Breast epithelium (tissue), 3 donors: Measurements from ENCODE around the gene LRFN3.

Source experiments
- CTCF ChIP-seq, 3 donors: fragments of 450-650 bp; IDR thresholded peaks; one replicate each; pipeline ENCODE4 v1.5.1; 2016 to 2017; ENCODE audit warnings: antibody characterized with exemption in 3 of 3, mild to moderate bottlenecking in 3 of 3, moderate library complexity in 3 of 3
- POLR2A ChIP-seq: fragments of 450-650 bp; IDR thresholded peaks from one replicate; pipeline ENCODE4 v1.6.1; 2016; ENCODE audit warnings: antibody characterized with exemption, mild to moderate bottlenecking, moderate library complexity
- POLR2AphosphoS5 ChIP-seq, 3 donors: sonication (generic); formaldehyde crosslinking; IDR thresholded peaks; one replicate each; pipeline ENCODE4 v1.6.1; 2017; ENCODE audit warnings: antibody characterized with exemption in 3 of 3

DNA sequence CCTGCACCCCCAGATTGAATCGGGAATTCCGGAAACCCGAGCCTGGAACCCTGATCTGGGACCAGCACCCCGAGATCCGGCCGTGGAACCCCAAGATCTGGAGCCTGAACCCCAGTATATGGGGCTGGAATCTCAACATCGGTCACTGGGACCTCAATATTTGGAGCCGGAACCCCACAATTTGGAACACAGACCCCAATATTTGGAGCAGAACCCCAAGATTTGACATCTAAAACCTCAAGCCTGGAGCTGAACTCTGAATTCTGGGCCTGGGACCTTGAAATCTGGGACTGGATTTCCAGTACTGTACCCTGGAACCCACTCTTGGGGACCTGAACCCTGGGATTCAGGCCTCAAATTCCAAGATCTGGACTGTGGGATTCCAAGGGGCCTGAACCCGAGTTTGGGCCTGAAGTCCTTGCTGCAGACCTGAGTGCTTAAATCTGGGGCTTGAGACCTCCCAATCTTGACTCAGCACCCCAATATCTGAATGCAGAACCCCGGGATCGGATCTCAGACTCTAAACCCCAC is 629 bp downstream of the LRFN3 start:
- TF ChIP-seq CTCF (IDR thresholded peaks at IDR 0.05): no peak
- TF ChIP-seq POLR2A: no peak
- TF ChIP-seq POLR2AphosphoS5 (IDR thresholded peaks at IDR 0.05): no peak
